HepG2 (cell line): Measurements from ENCODE around the gene ZNF519. TPM values are rescaled to one million over a fixed set of nuclear protein-coding genes. Genes with fewer than 3 reads are reported as not detected.
A peak's percentile ranks its signal among the peaks of the same experiment; 100 is the strongest.
"Not testable (repeated sequence)": the region's sequence is repeated elsewhere in the genome, so short reads cannot be mapped to it uniquely, and the experiment has no call there.

Experiments used
- ELF3 ChIP-seq: IDR thresholded peaks from 2 replicates; pipeline ENCODE4 v1.6.1; 2016; ENCODE audit warnings: missing genetic modification reagents, missing compliant biosample characterization
- EP300 ChIP-seq, 3 experiments: sonication (generic) in 1 of 3; formaldehyde crosslinking in 1 of 3; IDR thresholded peaks; 2 replicates each; pipeline versions ENCODE4 v1.5.1 to v1.6.1; 2011 to 2020; ENCODE audit warnings: low read depth in 2 of 3, low read length in 2 of 3, borderline replicate concordance in 1 of 3, improper control_type of control experiment in 1 of 3, mild to moderate bottlenecking in 1 of 3, missing genetic modification reagents in 1 of 3, moderate library complexity in 1 of 3
- FOXA3 ChIP-seq: IDR thresholded peaks from 2 replicates; pipeline ENCODE4 v1.6.1; 2016; ENCODE audit warnings: missing genetic modification reagents, missing compliant biosample characterization
- IRX3 ChIP-seq: sonication (generic); formaldehyde crosslinking; IDR thresholded peaks from 2 replicates; pipeline ENCODE4 v1.8.1; 2023; ENCODE audit warnings: mild to moderate bottlenecking, low read depth, missing genetic modification reagents, borderline replicate concordance
- NRL ChIP-seq: sonication (generic); formaldehyde crosslinking; IDR thresholded peaks from 2 replicates; pipeline ENCODE4 v1.5.0; 2020; ENCODE audit warnings: missing genetic modification reagents, mild to moderate bottlenecking, moderate library complexity, borderline replicate concordance
- SAFB2 ChIP-seq: sonication (generic); formaldehyde crosslinking; IDR thresholded peaks from 2 replicates; pipeline ENCODE4 v1.5.1; 2020; ENCODE audit warnings: missing genetic modification reagents, low read depth, mild to moderate bottlenecking, borderline replicate concordance
- SMC3 ChIP-seq: IDR thresholded peaks from 2 replicates; pipeline ENCODE4 v1.6.1; 2011; ENCODE audit warnings: low read length, improper control_type of control experiment
- YEATS2 ChIP-seq: sonication (generic); formaldehyde crosslinking; IDR thresholded peaks from 2 replicates; pipeline ENCODE4 v1.4.0; 2020; ENCODE audit warnings: missing genetic modification reagents, borderline replicate concordance
- ZNF292 ChIP-seq: sonication (generic); formaldehyde crosslinking; IDR thresholded peaks from 2 replicates; pipeline ENCODE4 v1.8.1; 2022; ENCODE audit warnings: mild to moderate bottlenecking, low read depth, missing genetic modification reagents, borderline replicate concordance
- ZNF335 ChIP-seq: sonication (generic); formaldehyde crosslinking; IDR thresholded peaks from 2 replicates; pipeline ENCODE4 v1.4.0; 2020; ENCODE audit warnings: missing genetic modification reagents
- ZNF350 ChIP-seq: sonication (generic); formaldehyde crosslinking; IDR thresholded peaks from 2 replicates; pipeline ENCODE4 v1.4.0; 2020; ENCODE audit warnings: mild to moderate bottlenecking, low read depth, missing genetic modification reagents, borderline replicate concordance
- ZSCAN21 ChIP-seq: sonication (generic); formaldehyde crosslinking; IDR thresholded peaks from 2 replicates; pipeline ENCODE4 v1.8.0; 2022; ENCODE audit warnings: mild to moderate bottlenecking, missing genetic modification reagents, moderate library complexity, borderline replicate concordance
- ZSCAN25 ChIP-seq: sonication (generic); formaldehyde crosslinking; IDR thresholded peaks from 2 replicates; pipeline ENCODE4 v1.8.0; 2022; ENCODE audit warnings: mild to moderate bottlenecking, missing genetic modification reagents
- polyA plus RNA-seq, 8 experiments: library from polyadenylated mRNA; depleted of rRNA in 3 of 8; stranded (reverse) in 7 of 8; unstranded in 1 of 8; fragments of >200 nt; fragmentation: Illumina TruSeq in 4 of 8; extraction: Trizol in 4 of 8; gene quantifications; 2 replicates each; pipeline versions ENCODE4 v1.2.1 to v1.2.3, GENCODE V29; 2011 to 2016; ENCODE audit warnings: low read depth in 4 of 8, missing spikeins in 1 of 8, mixed read lengths in 1 of 8; ENCODE audit not compliant: insufficient read depth in 1 of 8
- total RNA-seq, 5 experiments: library from RNA; depleted of rRNA; stranded (reverse); fragments of >200 nt; fragmentation: Illumina TruSeq; extraction: Trizol; gene quantifications; 2 replicates each; pipeline ENCODE4 v1.2.3, GENCODE V29; 2016; ENCODE audit warnings: low read depth in 1 of 5
- TF ChIP-seq, protein P1 (sequence below): sonication (generic); formaldehyde crosslinking; IDR thresholded peaks from 2 replicates; pipeline ENCODE4 v1.4.0; 2020; ENCODE audit warnings: mild to moderate bottlenecking, missing genetic modification reagents
- TF ChIP-seq, protein P2 (sequence below): sonication (generic); formaldehyde crosslinking; IDR thresholded peaks from 2 replicates; pipeline ENCODE4 v1.4.0; 2020; ENCODE audit warnings: mild to moderate bottlenecking, low read depth, missing genetic modification reagents
- TF ChIP-seq, protein P3 (sequence below): sonication (generic); formaldehyde crosslinking; IDR thresholded peaks from 2 replicates; pipeline ENCODE4 v1.8.0; 2022; ENCODE audit warnings: mild to moderate bottlenecking, missing genetic modification reagents, borderline replicate concordance
- TF ChIP-seq, protein P4 (sequence below): IDR thresholded peaks from 2 replicates; pipeline ENCODE4 v1.6.1; 2016
- TF ChIP-seq, protein P5 (sequence below): sonication (generic); formaldehyde crosslinking; IDR thresholded peaks from 2 replicates; pipeline ENCODE4 v1.5.0; 2020; ENCODE audit warnings: missing genetic modification reagents, mild to moderate bottlenecking, borderline replicate concordance

Gene ZNF519
- total and polyA plus RNA-seq, 2 of the 13 experiments (the other 11 are each of a cell fraction or from before 2014, with no cell fraction given), result 7.3 to 11.1 TPM

DNA sequence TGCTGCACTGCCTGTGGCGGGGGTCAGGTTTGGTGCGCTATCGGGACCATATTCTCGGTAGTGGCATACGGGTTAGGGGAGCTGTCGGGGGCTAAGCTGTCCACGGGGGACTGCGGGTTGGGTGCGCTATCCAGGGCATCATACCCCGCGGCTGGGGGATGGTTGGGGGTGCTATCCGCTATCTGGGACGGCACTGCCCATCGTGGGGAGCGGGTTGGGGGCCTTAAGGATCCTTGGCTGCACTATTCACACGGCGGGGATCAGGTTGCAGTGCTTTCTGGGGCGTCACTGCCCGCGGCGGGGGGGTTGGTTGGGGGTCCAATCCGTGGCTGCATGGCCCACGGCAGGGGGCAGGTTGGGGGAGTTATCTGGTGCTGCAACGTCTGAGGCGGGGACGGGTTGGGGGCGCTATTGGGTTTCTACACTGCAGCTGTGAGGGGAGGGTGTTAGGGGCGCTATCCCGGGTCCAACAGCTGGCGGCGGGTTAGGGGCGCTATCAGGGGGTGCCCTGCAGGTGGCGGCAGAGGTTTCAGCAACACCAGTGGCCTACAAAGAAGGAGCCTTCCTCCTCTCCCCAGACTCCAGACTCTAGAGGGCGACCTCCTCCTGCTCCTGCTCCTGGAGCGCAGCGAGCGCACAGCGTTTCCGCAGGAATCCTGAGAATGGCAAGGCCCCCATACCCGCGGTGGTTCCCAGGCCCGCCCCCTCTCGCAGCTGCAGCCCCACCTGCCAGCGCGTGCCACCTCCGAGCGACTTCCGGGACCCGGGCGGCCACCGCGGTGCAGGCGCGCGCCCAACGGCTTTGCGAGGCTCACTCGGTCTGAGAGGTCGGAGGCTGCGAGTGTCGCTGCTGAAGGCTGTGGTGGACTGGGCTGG is 46.3 kb upstream of the ZNF519 start (continued):
- TF ChIP-seq, protein P1, sequence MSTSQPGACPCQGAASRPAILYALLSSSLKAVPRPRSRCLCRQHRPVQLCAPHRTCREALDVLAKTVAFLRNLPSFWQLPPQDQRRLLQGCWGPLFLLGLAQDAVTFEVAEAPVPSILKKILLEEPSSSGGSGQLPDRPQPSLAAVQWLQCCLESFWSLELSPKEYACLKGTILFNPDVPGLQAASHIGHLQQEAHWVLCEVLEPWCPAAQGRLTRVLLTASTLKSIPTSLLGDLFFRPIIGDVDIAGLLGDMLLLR (CRISPR knock-in tag), result peak; percentile 72; the same call in 1 of the 2 replicates
- TF ChIP-seq ZSCAN25 (CRISPR knock-in tag) (peak; percentile 34; the same call in 1 of the 2 replicates), IRX3 (CRISPR knock-in tag) (peak; percentile 36; the same call in 1 of the 2 replicates), NRL (CRISPR knock-in tag) (0 out of 2 replicates have a peak, but pooled peaks have one; percentile 33), ZNF350 (CRISPR knock-in tag) (peak; percentile 55; the same call in 1 of the 2 replicates), SMC3 (0 out of 2 replicates have a peak, but pooled peaks have one; percentile 42), ELF3 (CRISPR knock-in tag) (peak; percentile 82; the same call in 1 of the 2 replicates), FOXA3 (CRISPR knock-in tag) (0 out of 2 replicates have a peak, but pooled peaks have one; percentile 45), YEATS2 (CRISPR knock-in tag) (peak; percentile 42; the same call in 1 of the 2 replicates), SAFB2 (CRISPR knock-in tag) (0 out of 2 replicates have a peak, but pooled peaks have one; percentile 38), ZNF335 (CRISPR knock-in tag) (peak; percentile 43; the same call in 1 of the 2 replicates), ZSCAN21 (CRISPR knock-in tag) (peak; percentile 51; the same call in 1 of the 2 replicates), ZNF292 (CRISPR knock-in tag) (peak; percentile 37; the same call in 1 of the 2 replicates), EP300 (CRISPR knock-in tag; IDR thresholded peaks at IDR 0.05; ENCODE audit: borderline replicate concordance) (peak; percentile 55; the same call in 1 of the 2 replicates)
- TF ChIP-seq, protein P2, sequence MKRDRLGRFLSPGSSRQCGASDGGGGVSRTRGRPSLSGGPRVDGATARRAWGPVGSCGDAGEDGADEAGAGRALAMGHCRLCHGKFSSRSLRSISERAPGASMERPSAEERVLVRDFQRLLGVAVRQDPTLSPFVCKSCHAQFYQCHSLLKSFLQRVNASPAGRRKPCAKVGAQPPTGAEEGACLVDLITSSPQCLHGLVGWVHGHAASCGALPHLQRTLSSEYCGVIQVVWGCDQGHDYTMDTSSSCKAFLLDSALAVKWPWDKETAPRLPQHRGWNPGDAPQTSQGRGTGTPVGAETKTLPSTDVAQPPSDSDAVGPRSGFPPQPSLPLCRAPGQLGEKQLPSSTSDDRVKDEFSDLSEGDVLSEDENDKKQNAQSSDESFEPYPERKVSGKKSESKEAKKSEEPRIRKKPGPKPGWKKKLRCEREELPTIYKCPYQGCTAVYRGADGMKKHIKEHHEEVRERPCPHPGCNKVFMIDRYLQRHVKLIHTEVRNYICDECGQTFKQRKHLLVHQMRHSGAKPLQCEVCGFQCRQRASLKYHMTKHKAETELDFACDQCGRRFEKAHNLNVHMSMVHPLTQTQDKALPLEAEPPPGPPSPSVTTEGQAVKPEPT, result 0 out of 2 replicates have a peak, but pooled peaks have one; percentile 65
- TF ChIP-seq, protein P3, sequence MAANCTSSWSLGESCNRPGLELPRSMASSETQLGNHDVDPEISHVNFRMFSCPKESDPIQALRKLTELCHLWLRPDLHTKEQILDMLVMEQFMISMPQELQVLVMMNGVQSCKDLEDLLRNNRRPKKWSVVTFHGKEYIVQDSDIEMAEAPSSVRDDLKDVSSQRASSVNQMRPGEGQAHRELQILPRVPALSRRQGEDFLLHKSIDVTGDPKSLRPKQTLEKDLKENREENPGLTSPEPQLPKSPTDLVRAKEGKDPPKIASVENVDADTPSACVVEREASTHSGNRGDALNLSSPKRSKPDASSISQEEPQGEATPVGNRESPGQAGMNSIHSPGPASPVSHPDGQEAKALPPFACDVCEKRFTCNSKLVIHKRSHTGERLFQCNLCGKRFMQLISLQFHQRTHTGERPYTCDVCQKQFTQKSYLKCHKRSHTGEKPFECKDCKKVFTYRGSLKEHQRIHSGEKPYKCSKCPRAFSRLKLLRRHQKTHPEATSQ, result peak; percentile 66; the same call in 1 of the 2 replicates
- TF ChIP-seq, protein P4, sequence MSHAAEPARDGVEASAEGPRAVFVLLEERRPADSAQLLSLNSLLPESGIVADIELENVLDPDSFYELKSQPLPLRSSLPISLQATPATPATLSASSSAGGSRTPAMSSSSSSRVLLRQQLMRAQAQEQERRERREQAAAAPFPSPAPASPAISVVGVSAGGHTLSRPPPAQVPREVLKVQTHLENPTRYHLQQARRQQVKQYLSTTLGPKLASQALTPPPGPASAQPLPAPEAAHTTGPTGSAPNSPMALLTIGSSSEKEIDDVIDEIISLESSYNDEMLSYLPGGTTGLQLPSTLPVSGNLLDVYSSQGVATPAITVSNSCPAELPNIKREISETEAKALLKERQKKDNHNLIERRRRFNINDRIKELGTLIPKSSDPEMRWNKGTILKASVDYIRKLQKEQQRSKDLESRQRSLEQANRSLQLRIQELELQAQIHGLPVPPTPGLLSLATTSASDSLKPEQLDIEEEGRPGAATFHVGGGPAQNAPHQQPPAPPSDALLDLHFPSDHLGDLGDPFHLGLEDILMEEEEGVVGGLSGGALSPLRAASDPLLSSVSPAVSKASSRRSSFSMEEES (CRISPR knock-in tag), result peak; percentile 65; the same call in 1 of the 2 replicates
- TF ChIP-seq EP300 (IDR thresholded peaks at IDR 0.05; ENCODE audit: low read depth in 2 of 2, low read length in 2 of 2), result not testable (repeated sequence)
- TF ChIP-seq, protein P5, sequence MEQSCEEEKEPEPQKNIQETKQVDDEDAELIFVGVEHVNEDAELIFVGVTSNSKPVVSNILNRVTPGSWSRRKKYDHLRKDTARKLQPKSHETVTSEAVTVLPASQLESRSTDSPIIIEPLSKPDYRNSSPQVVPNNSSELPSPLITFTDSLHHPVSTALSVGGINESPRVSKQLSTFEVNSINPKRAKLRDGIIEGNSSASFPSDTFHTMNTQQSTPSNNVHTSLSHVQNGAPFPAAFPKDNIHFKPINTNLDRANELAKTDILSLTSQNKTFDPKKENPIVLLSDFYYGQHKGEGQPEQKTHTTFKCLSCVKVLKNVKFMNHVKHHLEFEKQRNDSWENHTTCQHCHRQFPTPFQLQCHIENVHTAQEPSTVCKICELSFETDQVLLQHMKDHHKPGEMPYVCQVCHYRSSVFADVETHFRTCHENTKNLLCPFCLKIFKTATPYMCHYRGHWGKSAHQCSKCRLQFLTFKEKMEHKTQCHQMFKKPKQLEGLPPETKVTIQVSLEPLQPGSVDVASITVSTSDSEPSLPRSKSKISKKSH (CRISPR knock-in tag), result peak; percentile 73
